ENCODE results near the gene MTHFD2L. TPM values are rescaled to one million over a fixed set of nuclear protein-coding genes. Genes with fewer than 3 reads are reported as not detected.

MTHFD2L gene
- total and polyA plus RNA-seq, 9 of the 15 experiments (the other 6 are each of a cell fraction or from before 2014, with no cell fraction given), result 10.0 to 39.0 (median 26.0) TPM

DNA sequence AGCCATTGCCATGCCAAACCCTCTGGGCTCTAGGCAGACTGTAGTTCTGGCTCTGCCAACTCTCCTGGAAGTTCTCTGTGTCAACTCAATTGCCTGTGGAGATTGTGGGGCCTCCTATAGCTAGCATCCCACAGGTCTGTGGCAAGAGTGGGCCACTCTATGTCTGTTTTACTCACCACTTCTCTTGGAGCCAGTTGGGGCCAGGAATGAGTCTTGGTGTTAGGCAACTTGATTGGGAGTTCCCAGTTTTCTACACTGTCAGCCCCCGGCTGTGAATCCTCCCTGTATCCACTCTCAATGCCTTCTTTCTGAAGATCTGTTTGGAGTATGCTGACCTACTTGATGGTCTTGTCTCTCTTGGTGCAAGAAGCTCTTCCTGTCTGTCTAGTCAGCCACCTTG, 102.1 kb downstream of the MTHFD2L start:
- Histone ChIP-seq H3K4me1 (replicated peaks in 1 of 2; ENCODE audit: control insufficient read depth in 2 of 2, insufficient read depth in 2 of 2, low read length in 2 of 2) (no peaks in the 10 kb centered on the region; a peak in 1 of 5 replicates), H3K27ac (ENCODE audit: extremely low read depth, low read depth, low read length) (no peak overlapping the region), H4K20me1 (replicated peaks; ENCODE audit: control insufficient read depth, insufficient read depth, low read length) (no peaks in the 10 kb centered on the region), H3K4me2 (ENCODE audit: insufficient read depth, low read length) (no peak overlapping the region), H3K79me2 (ENCODE audit: control insufficient read depth, insufficient read depth, low read length) (no peaks in the 10 kb centered on the region), H3K4me3 (no peak overlapping the region), H2AFZ (ENCODE audit: low read depth, low read length) (no peak overlapping the region), H3K9me3 (replicated peaks; ENCODE audit: control insufficient read depth, insufficient read depth, low read depth, low read length) (no peaks in the 10 kb centered on the region), H3K27me3 (ENCODE audit: control insufficient read depth in 2 of 2, insufficient read depth in 2 of 2, low read length in 2 of 2) (no peaks in the 10 kb centered on the region), H3K36me3 (ENCODE audit: control insufficient read depth, insufficient read depth, low read length) (no peaks in the 10 kb centered on the region), H3K9ac (ENCODE audit: insufficient read depth in 1 of 2, low read depth in 2 of 2, low read length in 2 of 2) (no peak overlapping the region), H3K9me1 (ENCODE audit: control insufficient read depth, insufficient read depth, low read length) (no peaks in the 10 kb centered on the region)
- DNase-seq (ENCODE audit: extremely low read depth in 1 of 4, low spot score in 3 of 4) (no peak), ATAC-seq (no peak), FAIRE-seq (no peak)
- ChIA-PET POLR2A (no interaction called here), CTCF (ENCODE audit: low intra/inter-chr PET ratio) (no interaction called here)
- in situ Hi-C loops (cut with MboI) (no loop called here), intact Hi-C loops (cut with micrococcal nuclease) (no loop called here)
- BruUV-seq (replicated peaks), result no TSS peak
- TF ChIP-seq ZNF699 (CRISPR knock-in tag; IDR thresholded peaks at IDR 0.05; ENCODE audit: insufficient replicate concordance) (no peak), MYNN (IDR thresholded peaks at IDR 0.05) (no peak), MYNN (CRISPR knock-in tag; IDR thresholded peaks at IDR 0.05) (no peak), SUPT5H (IDR thresholded peaks at IDR 0.05) (no peak), BMI1 (IDR thresholded peaks at IDR 0.05; ENCODE audit: low read length) (no peak)
- TF ChIP-seq, protein P1, sequence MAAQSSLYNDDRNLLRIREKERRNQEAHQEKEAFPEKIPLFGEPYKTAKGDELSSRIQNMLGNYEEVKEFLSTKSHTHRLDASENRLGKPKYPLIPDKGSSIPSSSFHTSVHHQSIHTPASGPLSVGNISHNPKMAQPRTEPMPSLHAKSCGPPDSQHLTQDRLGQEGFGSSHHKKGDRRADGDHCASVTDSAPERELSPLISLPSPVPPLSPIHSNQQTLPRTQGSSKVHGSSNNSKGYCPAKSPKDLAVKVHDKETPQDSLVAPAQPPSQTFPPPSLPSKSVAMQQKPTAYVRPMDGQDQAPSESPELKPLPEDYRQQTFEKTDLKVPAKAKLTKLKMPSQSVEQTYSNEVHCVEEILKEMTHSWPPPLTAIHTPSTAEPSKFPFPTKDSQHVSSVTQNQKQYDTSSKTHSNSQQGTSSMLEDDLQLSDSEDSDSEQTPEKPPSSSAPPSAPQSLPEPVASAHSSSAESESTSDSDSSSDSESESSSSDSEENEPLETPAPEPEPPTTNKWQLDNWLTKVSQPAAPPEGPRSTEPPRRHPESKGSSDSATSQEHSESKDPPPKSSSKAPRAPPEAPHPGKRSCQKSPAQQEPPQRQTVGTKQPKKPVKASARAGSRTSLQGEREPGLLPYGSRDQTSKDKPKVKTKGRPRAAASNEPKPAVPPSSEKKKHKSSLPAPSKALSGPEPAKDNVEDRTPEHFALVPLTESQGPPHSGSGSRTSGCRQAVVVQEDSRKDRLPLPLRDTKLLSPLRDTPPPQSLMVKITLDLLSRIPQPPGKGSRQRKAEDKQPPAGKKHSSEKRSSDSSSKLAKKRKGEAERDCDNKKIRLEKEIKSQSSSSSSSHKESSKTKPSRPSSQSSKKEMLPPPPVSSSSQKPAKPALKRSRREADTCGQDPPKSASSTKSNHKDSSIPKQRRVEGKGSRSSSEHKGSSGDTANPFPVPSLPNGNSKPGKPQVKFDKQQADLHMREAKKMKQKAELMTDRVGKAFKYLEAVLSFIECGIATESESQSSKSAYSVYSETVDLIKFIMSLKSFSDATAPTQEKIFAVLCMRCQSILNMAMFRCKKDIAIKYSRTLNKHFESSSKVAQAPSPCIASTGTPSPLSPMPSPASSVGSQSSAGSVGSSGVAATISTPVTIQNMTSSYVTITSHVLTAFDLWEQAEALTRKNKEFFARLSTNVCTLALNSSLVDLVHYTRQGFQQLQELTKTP (IDR thresholded peaks at IDR 0.05; ENCODE audit: low read depth in 1 of 2, partially characterized antibody in 2 of 2), result no peak
- WGBS (ENCODE audit: insufficient coverage, low coverage, missing lambda C conversion rate), result 82% methylated on average over 1 of the region's 1 CpG

Measured in K562 (cell line).